Activated gamma-delta T cell treated with anti-CD3 and anti-CD28 coated beads, Interleukin-2, amount 50 U/mL, for 16 hours (primary cell): ENCODE results near the gene CDKN1A.
"Not testable (repeated sequence)": the region's sequence is repeated elsewhere in the genome, so short reads cannot be mapped to it uniquely, and the experiment has no call there.

ENCODE experiments used
- DNase-seq: peaks from one replicate; pipeline ENCODE4 v3.0.0-alpha.2; 2020; ENCODE audit warnings: low read depth

The CDKN1A gene

GRCh38 chr6:36678488-36679042 is at the start of gene CDKN1A:
TSS of gene CDKN1A (plus strand) at chr6:36678714. CDS start at chr6:36684102, 5,388 bp downstream.
- peak; percentile 49 for DNase-seq

- no peak for DNase-seq
Measured at GRCh38 chr6:36629784-36630183, 48.7 kb upstream of the CDKN1A start.

- DNase-seq = no peak
Measured at GRCh38 chr6:36631326-36632011, 47.0 kb upstream of the CDKN1A start.

- no peak for DNase-seq
Measured at GRCh38 chr6:36633370-36633769, 45.1 kb upstream of the CDKN1A start.

- DNase-seq = no peak
Measured at GRCh38 chr6:36633915-36634314, 44.6 kb upstream of the CDKN1A start.

GRCh38 chr6:36634317-36635108 is 44.0 kb upstream of the CDKN1A start:
- DNase-seq = no peak

GRCh38 chr6:36636283-36636682 is 42.2 kb upstream of the CDKN1A start:
- DNase-seq = no peak

GRCh38 chr6:36636687-36637418 is 41.7 kb upstream of the CDKN1A start:
- DNase-seq = no peak

- no peak for DNase-seq
Measured at GRCh38 chr6:36638579-36638978, 39.9 kb upstream of the CDKN1A start.

- no peak for DNase-seq
Measured at GRCh38 chr6:36639171-36639808, 39.2 kb upstream of the CDKN1A start.

- DNase-seq = no peak
Measured at GRCh38 chr6:36641543-36641942, 37.0 kb upstream of the CDKN1A start.

GRCh38 chr6:36642913-36643817 is 35.3 kb upstream of the CDKN1A start:
- no peak for DNase-seq

GRCh38 chr6:36643977-36644376 is 34.5 kb upstream of the CDKN1A start:
- DNase-seq = no peak

- DNase-seq = no peak
Measured at GRCh38 chr6:36649086-36649485, 29.4 kb upstream of the CDKN1A start.

GRCh38 chr6:36649701-36650484 is 28.6 kb upstream of the CDKN1A start:
- no peak for DNase-seq

GRCh38 chr6:36650848-36651478 is 27.6 kb upstream of the CDKN1A start:
- DNase-seq = no peak

GRCh38 chr6:36651659-36652379 is 26.7 kb upstream of the CDKN1A start:
- DNase-seq = no peak

GRCh38 chr6:36654469-36654868 is 24.0 kb upstream of the CDKN1A start:
- DNase-seq = not testable (repeated sequence)
